ENCODE results near the gene RNF207. TPM values are rescaled to one million over a fixed set of nuclear protein-coding genes. Genes with fewer than 3 reads are reported as not detected.
A peak's percentile ranks its signal among the peaks of the same experiment; 100 is the strongest.

RNF207 gene
- total and polyA plus RNA-seq, 2 of the 13 experiments (the other 11 are each of a cell fraction or from before 2014, with no cell fraction given), result 9.8 to 15.9 TPM

- TF ChIP-seq ARID5B (CRISPR knock-in tag; IDR thresholded peaks at IDR 0.05), result peak; percentile 36; the same call in 1 of the 2 replicates
- TF ChIP-seq ZNF407 (CRISPR knock-in tag; IDR thresholded peaks at IDR 0.05; ENCODE audit: not compliant biosample characterization), result no peak
- peak; percentile 65 for TF ChIP-seq PATZ1 (CRISPR knock-in tag; IDR thresholded peaks at IDR 0.05)
- no peak for TF ChIP-seq DMAP1 (CRISPR knock-in tag; IDR thresholded peaks at IDR 0.05)
- TF ChIP-seq ZFX (CRISPR knock-in tag; IDR thresholded peaks at IDR 0.05; ENCODE audit: low read depth), result peak; percentile 22; the same call in 1 of the 2 replicates
- peak; percentile 25; the same call in 1 of the 2 replicates for TF ChIP-seq IRF2 (CRISPR knock-in tag; IDR thresholded peaks at IDR 0.05)
- TF ChIP-seq UBTF (CRISPR knock-in tag; IDR thresholded peaks at IDR 0.05), result 0 out of 2 replicates have a peak, but pooled peaks have one; percentile 22
- TF ChIP-seq PTBP1 (IDR thresholded peaks at IDR 0.05; ENCODE audit: low read depth, low read length, poor library complexity, severe bottlenecking), result no peak
- no peak for TF ChIP-seq ZNF251 (CRISPR knock-in tag; IDR thresholded peaks at IDR 0.05)
- TF ChIP-seq HMG20B (CRISPR knock-in tag; conservative IDR thresholded peaks at IDR 0.05), result peak; percentile 66; the same call in 1 of the 2 replicates
- TF ChIP-seq ARNT2 (CRISPR knock-in tag; IDR thresholded peaks at IDR 0.05; ENCODE audit: low read depth), result no peak
These were observed 34.2 kb downstream of the RNF207 start (continued) for GRCh38 chr1:6239950-6240768.
